ENCODE measurements around the gene FUT2.
"Not testable (repeated sequence)": the region's sequence is repeated elsewhere in the genome, so short reads cannot be mapped to it uniquely, and the experiment has no call there.

Gene FUT2

GRCh38 chr19:48695743-48696352, at the start of gene FUT2:
TSS of gene FUT2 (plus strand) at chr19:48695971. CDS start at chr19:48702957, 6,986 bp downstream.
- DNase-seq, result no peak

GRCh38 chr19:48646001-48646721, 49.6 kb upstream of the FUT2 start, which contains the start of gene CA11:
TSS of gene CA11 (minus strand) at chr19:48646187. CDS start at chr19:48645632, 555 bp downstream.
- peak; percentile 38 to 96 (median 84) for DNase-seq

DNA sequence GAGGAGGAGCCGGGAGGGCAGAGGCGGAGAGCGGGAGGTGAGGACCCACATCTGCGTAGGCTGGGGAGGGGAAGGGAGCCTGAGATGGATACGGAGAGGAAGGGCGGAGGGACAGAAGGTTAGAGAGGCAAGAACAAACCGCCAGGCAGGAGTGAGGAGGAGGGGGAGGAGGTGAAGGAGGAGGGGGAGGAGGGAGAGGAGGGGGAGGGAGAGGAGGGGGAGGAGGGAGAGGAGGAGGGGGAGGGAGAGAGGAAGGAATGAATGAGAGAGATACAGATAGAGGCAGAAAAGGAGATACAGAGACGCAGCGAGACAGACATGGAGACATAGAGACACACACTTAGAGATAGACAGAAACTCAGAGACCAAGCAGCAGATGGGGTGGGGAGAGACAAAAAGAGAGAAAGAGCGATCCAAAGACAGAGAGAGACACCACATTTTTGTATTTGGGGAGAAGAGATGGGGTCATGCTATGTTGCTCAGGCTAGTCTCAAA, 49.0 kb upstream of the FUT2 start:
- peak in 1 of 56 donors; percentile 90 for DNase-seq

- DNase-seq, result no peak
These were observed 47.6 kb upstream of the FUT2 start for GRCh38 chr19:48648134-48648533.

- no peak for DNase-seq
These were observed 44.6 kb upstream of the FUT2 start for GRCh38 chr19:48650974-48651682.

DNA sequence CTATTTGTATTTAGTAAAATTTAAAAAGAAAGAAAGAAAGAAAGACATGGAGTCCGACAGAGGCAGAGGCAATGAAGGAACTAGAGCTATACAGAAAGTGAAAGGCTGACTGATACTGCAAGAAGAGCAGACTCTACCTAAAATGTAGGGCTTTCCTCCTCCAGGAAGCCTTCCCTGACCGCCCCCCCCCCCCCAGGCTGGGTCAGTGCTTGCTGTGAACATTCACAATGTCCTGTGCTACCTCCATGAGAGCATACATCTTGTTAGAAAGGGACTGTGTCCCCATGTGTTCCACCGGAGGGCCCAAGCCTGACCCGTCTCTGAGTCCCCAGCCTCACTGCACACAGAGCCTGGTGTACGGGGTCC, 44.1 kb upstream of the FUT2 start:
- DNase-seq, result no peak

- DNase-seq, result no peak
These were observed 41.3 kb upstream of the FUT2 start for GRCh38 chr19:48654299-48655059.

DNA sequence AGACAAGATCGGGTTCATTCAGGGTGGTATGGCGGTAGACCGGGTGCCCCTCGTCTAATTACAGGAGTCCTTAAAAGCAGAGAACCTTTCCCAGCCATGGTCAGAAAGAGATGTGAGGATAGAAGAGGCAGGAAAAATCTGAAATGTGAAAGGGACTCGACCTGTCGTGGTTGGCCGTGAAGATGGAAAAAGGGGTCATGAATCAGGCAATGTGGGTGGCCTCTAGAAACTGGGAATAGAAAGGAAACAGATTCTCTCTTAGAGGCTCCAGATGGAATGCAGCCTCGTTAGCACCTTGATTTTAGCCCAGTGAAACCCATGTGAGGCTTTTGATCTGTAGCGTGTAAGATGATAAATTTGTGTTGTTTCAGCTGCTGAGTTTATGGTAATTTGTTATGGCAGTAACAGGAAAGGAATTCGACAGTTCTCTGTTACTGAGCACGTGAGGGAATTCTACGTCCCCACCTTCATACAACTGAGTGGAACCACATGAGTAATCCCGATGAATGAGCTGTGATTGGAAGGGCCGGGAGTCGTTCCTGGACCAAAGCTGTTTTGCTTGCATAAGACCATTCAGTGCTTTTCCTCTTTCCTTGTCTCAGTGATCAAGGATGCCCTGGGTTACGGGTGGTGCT, 38.8 kb upstream of the FUT2 start:
- no peak for DNase-seq

DNA sequence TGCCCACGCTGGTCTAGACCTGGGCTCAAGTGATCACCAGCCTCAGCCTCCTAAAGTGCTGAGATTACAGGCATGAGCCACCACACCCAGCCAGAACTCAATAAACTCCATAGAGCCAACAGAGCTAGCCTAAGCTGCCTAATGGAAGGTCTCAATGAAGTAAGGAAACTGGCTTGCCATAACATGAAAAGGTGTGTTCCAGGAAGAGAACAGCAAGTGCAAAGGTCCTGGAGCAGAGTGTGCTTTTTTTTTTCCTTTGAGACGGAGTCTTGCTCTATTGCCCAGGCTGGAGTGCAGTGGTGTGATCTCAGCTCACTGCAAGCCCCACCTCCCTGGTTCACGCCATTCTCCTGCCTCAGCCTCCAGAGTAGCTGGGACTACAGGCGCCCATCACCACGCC, 37.9 kb upstream of the FUT2 start:
- DNase-seq, result not testable (repeated sequence)

- no peak for DNase-seq
These were observed 37.3 kb upstream of the FUT2 start for GRCh38 chr19:48658483-48658882.

DNA sequence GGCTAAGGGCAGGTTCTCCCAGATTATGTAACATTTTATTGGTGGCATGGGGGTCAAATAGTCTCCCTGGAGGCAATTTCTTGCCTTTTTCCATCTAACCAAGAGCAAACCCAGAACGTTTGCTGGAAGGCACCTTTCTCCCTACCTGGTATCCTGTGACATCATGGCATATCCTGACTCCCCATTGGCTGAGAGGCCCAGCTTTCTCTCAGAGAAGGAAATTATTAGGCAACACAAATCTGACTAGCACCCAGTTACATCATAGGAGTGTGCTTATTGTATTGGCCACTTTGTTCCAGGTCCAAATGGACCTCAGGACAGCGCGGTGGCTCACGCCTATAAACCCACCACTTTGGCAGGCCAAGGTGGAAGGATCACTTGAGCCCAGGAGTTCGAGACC, 36.0 kb upstream of the FUT2 start:
- peak in 7 of 56 donors; percentile 7 to 22 (median 12) for DNase-seq

DNA sequence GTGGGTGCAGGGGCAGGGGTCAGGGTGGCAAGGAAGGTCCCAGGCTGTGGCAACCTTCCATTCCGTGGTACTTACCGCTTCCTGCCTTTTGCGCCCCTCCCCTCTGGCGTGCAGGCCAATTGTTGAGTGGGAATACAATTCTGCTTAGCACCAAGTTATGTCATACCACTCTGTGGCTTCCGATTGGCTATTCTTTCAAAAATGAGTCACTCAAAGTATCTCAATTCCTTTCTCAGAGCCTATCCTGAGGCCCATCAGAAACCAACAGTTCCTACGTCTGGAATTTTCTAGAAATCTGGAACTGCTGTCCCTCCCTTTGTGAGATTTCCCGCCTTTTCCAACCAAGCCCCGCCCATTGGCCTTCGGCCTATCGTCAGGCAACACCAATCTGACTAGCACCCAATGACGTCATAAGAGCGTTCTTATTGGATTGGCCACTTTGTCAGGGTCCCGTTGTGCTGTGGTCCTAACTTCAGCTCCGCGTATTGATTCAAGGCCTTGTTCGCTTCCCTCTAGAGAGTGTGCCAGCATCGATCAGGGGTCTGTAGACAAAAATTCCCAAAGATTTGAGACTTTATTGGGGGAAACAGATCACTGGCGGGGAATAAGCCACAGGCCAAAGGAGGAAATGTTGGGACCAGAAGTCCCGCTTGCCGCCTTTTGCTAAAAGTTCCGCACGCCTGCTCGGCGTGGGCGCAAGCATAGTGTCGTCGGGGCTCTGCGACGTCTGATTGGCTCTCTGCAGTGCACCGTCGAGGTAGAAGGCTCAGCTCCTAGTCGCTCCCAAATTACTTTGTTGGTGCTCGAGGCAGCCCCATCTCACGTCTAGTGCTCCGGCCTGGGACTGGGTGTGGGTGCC, 34.7 kb upstream of the FUT2 start:
- peak in 50 of 56 donors; percentile 20 to 95 (median 64) for DNase-seq

DNA sequence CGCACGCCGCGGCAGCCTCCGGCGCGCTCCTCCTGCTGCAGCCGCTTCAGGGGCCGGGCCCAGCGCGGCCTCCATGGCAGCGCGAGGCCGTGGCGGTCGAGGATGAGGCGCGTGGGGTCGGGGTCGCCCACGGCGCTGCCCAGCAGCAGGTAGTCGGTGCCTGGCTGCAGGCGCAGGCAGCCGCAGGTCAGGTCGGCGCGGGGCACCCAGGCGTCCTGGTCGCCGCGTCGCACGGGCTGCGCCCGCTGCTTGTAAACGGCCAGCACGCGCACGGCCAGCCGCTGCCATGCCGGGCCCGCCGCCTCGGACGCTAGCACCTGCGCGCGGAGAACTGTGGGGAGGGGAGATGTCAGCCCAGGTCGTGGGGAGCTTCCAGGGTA, 34.1 kb upstream of the FUT2 start:
- no peak for DNase-seq

- DNase-seq, result no peak
These were observed 32.1 kb upstream of the FUT2 start for GRCh38 chr19:48663667-48664066.

DNA sequence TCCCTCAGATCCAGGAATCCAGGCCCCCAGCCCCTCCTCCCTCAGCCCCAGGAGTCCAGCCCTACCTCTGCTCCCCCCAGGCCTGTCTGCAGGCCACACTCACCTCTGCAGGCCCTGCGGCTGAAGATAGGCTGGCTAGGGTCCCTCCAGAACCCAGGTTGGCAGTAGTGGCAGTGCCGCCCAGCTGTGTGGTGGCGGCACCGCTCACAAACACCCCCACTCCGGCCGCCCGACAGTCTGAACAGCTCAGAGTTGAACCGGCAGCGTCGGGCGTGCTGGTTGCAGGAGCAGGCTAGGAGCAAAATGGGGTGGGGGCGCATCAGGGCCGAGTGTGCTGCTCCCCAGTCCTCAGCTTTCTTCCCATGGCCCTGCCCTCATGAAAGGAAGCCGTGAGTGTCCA, 31.3 kb upstream of the FUT2 start:
- DNase-seq, result no peak

DNA sequence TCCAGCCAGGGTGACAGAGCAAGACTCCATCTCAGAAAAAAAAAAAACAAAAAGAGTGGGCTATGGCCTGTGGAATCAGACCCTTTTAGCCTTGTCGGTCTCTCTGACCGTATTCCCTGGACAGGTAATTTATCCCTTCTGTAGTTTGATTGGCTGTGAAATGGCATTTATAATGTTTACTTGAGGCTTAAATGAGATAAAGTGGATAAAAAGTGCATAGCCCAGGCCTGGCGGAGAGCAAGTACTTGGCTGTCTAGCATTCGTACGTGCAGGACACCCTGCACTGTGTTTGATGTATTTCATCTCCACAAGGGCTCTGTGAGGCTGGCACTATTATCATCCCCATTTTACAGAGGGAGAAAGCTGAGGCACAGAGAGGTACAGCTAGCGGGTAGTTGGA, 30.0 kb upstream of the FUT2 start:
- no peak for DNase-seq

DNA sequence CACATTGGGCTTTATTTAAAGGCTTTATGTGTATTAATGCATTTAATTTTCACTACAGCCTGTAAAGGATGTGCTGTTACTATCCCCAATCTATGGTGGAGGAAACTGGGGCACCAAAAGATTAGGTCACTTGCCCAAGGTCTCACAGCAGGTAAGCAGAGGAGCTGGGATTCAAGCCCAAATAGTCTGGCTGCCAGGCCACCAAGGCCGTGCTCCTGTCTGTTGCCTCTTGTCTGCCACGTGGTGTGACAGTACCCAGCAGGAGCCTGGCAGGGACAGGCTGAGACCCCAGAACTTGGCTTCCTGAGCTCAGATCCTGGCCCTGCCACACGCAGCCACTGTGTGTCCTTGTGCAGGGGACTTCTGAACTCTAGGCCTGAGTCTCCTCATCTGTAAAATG, 27.4 kb upstream of the FUT2 start:
- DNase-seq, result no peak

DNA sequence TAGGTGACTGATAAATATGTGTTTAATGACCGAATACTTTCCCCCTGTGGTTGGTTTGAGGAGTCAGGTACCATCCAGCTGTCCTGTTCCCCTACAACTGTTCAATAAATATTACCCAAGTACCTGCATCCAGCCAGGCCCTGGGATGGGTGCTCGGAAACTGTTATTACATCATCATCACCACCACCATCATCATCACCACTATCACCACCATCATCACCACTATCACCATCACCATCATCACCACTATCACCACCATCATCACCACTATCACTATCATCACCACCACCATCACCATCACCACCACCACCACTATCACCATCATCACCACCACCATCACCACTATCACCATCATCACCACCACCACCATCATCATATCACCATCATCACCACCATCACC, 27.0 kb upstream of the FUT2 start:
- DNase-seq, result no peak

GRCh38 chr19:48669903-48670668, 25.7 kb upstream of the FUT2 start:
- DNase-seq, result no peak

All from amygdala (tissue), 56 donors.